Chondrocyte (in vitro differentiated cells): ENCODE data around the gene THRB. TPM values are rescaled to one million over a fixed set of nuclear protein-coding genes. Genes with fewer than 3 reads are reported as not detected.
A peak's percentile ranks its signal among the peaks of the same experiment; 100 is the strongest.

Experiments used
- DNase-seq: peaks from one replicate; pipeline ENCODE4 v3.0.0; 2021; ENCODE audit warnings: mixed read lengths, low spot score
- H3K27ac Mint-ChIP-seq: one replicate; pipeline ENCODE4 v1.8.0; 2021; ENCODE audit warnings: mild to moderate bottlenecking, moderate library complexity, mixed read lengths; ENCODE audit not compliant: unreplicated experiment
- H3K27me3 Mint-ChIP-seq: 2 replicates; pipeline ENCODE4 v1.8.0; 2021; ENCODE audit warnings: low read depth, mixed read lengths
- H3K36me3 Mint-ChIP-seq: 2 replicates; pipeline ENCODE4 v1.8.0; 2021; ENCODE audit warnings: low read depth, mixed read lengths
- H3K4me1 Mint-ChIP-seq: 2 replicates; pipeline ENCODE4 v1.8.0; 2021; ENCODE audit warnings: low read depth, mild to moderate bottlenecking, mixed read lengths
- H3K4me3 Mint-ChIP-seq: one replicate; pipeline ENCODE4 v1.8.0; 2021; ENCODE audit warnings: mild to moderate bottlenecking, moderate library complexity, mixed read lengths; ENCODE audit not compliant: unreplicated experiment
- H3K9me3 Mint-ChIP-seq: 2 replicates; pipeline ENCODE4 v1.8.0; 2021; ENCODE audit warnings: low read depth, mixed read lengths
- CTCF ChIP-seq: fragments of 200-600 bp; sonication (generic); IDR thresholded peaks from 2 replicates; pipeline ENCODE4 v1.5.0; 2021; ENCODE audit warnings: antibody characterized with exemption, mild to moderate bottlenecking, moderate library complexity
- total RNA-seq: library from RNA; stranded (reverse); gene quantifications from 3 replicates; pipeline ENCODE4 v1.2.1, GENCODE V29; 2021

The THRB gene
- total RNA-seq, 1 donor from 2014 or later, result 3.8 TPM

DNA sequence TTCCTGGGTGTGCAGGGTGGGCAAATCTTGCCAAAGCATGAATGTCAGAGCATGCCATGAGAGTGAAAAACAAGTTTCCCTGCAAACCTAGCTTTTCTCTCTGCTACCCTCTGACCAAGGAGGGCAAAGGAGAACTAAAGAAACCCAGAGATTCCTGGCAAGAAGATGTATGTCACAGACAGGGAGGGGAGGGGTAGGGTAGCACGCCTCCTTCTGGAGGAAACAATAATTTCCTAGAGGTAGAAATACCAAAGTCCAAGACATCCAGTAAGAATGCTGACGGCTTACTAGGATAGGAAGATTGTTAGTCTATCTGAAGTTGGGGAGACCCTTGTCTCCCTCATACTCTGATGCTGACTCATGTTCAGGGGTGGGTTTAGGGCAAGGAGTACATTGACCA is 345.6 kb downstream of the THRB start:
- no peaks in the 10 kb centered on the region for H3K27me3 Mint-ChIP-seq
- H3K27ac Mint-ChIP-seq, result no peak overlapping the region
- peak; percentile 41 for TF ChIP-seq CTCF
- DNase-seq, result no peak
- H3K36me3 Mint-ChIP-seq, result no peaks in the 10 kb centered on the region
- H3K9me3 Mint-ChIP-seq, result no peaks in the 10 kb centered on the region
- H3K4me1 Mint-ChIP-seq, result peaks cover 40% of the 10 kb centered on the region
- H3K4me3 Mint-ChIP-seq, result no peak overlapping the region

DNA sequence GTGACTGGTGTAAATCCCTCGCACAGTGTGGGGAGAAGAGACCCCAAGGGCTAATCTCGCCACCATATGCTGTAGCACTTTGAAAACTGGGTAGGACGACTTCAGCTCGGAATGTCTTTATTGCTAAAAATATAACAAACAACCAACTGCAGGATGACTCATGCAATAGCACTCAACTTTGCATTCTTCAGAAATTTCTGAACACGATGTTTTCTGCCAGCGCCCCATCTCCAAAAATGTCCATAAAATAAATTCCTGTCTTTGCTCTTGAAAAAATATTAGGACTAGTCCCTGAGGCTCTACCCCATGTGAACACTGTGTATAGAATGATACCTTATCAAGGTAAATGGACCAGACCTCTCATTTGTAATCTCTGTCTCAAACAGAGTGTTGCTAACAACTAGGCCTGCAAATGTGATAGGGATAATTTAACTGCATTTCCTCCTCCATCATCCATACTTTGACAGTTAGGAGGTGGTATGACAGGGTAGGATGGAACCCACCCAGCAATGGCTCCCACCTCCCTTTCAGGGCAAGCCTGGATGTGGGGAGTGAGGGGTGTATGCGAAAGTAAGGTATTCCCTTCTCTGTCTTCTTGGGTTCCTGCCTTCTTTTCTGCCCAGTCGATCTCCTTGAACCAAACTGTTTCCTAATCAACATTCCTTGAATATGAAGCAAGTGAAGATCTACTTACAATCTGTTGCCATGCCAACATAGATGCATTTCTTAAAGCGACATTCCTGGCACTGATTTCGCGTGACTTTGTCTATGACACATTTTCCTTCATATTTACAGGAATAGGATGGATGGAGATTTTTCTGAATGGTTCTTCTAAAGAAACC is 348.4 kb downstream of the THRB start:
- no peaks in the 10 kb centered on the region for H3K36me3 Mint-ChIP-seq
- DNase-seq, result no peak
- H3K9me3 Mint-ChIP-seq, result no peaks in the 10 kb centered on the region
- peak overlapping the region; percentile 97 for H3K27ac Mint-ChIP-seq
- peak overlapping the region; percentile 43 for H3K4me3 Mint-ChIP-seq
- H3K27me3 Mint-ChIP-seq, result no peaks in the 10 kb centered on the region
- TF ChIP-seq CTCF, result no peak
- H3K4me1 Mint-ChIP-seq, result peaks cover 32% of the 10 kb centered on the region

GRCh38 chr3:24145481-24145880 is 349.2 kb downstream of the THRB start:
- Mint-ChIP-seq H3K4me3 (peak overlapping the region; percentile 43), H3K36me3 (no peaks in the 10 kb centered on the region), H3K27me3 (no peaks in the 10 kb centered on the region), H3K27ac (peak overlapping the region; percentile 97), H3K9me3 (no peaks in the 10 kb centered on the region), H3K4me1 (peaks cover 32% of the 10 kb centered on the region)
- no peak for TF ChIP-seq CTCF
- no peak for DNase-seq

- H3K4me1 Mint-ChIP-seq, result peaks cover 28% of the 10 kb centered on the region
- H3K27me3 Mint-ChIP-seq, result no peaks in the 10 kb centered on the region
- no peaks in the 10 kb centered on the region for H3K36me3 Mint-ChIP-seq
Observed at GRCh38 chr3:24142127-24142526, 352.5 kb downstream of the THRB start.

DNA sequence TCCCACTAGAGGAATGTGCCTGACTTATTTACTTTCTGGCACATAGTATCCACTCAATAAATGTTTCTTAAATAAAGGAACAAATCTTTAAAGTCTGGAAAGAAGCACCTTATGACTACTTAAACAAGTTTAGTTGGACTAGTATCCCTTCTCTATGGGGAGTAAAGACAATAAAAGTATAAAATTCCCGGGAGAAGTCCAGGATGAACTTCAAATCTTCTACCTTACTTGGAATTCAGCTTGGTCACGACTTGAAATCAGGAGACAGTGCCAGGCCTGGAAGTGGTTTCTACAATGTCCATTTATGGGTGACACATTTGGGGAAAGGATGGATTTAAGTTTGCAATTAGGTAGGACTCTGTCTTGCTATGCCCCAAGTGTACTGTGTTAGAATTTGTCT is 353.1 kb downstream of the THRB start:
- DNase-seq, result no peak
- peaks cover 24% of the 10 kb centered on the region for H3K4me1 Mint-ChIP-seq
- no peak for TF ChIP-seq CTCF
- no peak overlapping the region for H3K4me3 Mint-ChIP-seq
- H3K27ac Mint-ChIP-seq, result no peak overlapping the region
- H3K9me3 Mint-ChIP-seq, result no peaks in the 10 kb centered on the region
- H3K36me3 Mint-ChIP-seq, result no peaks in the 10 kb centered on the region
- H3K27me3 Mint-ChIP-seq, result no peaks in the 10 kb centered on the region

More at GRCh38 chr3:24142127-24142526, 352.5 kb downstream of the THRB start:
- Mint-ChIP-seq H3K4me3 (no peak overlapping the region), H3K9me3 (no peaks in the 10 kb centered on the region), H3K27ac (no peak overlapping the region)
- no peak for TF ChIP-seq CTCF
- no peak for DNase-seq
